IMR-90 (cell line): ENCODE results near the gene SMIM44. TPM values are rescaled to one million over a fixed set of nuclear protein-coding genes. Genes with fewer than 3 reads are reported as not detected.

Experiments
- ATAC-seq: fragments of 200-7000 bp; cut with Tn5 transposase; 2 replicates; pipeline ENCODE4 v1.9.1; 2020; ENCODE audit warnings: low read depth, mild to moderate bottlenecking, moderate library complexity
- BruUV-seq: library from RNA; stranded (reverse); fragments of 400-500 nt; replicated peaks from 2 replicates; lab custom pipeline; 2021; lab: Mats Ljungman, UMichigan
- CTCF ChIA-PET: fragments of 300-600 bp; formaldehyde crosslinking; extraction: SDS; loops from one replicate; lab custom pipeline; 2021; ENCODE audit warnings: antibody characterized with exemption; lab: Yijun Ruan, JAX
- POLR2A ChIA-PET: fragments of 300-600 bp; sonication (Branson Sonifier 250); formaldehyde crosslinking; loops from one replicate; lab custom pipeline; 2022; ENCODE audit warnings: antibody characterized with exemption; ENCODE audit not compliant: unreplicated experiment; lab: Charles Lee
- DNase-seq: peaks from one replicate; pipeline ENCODE4 v3.0.0; 2013
- H2AFZ ChIP-seq: replicated peaks from 2 replicates; pipeline ENCODE3; 2013; ENCODE audit warnings: low read length, mild to moderate bottlenecking; ENCODE audit not compliant: poor library complexity
- H2AK5ac ChIP-seq: 2 replicates; pipeline ENCODE4 v1.6.1; 2013; ENCODE audit warnings: low read depth, low read length, inconsistent platforms
- H2AK9ac ChIP-seq: replicated peaks from 2 replicates; pipeline ENCODE3; 2013; ENCODE audit warnings: mild to moderate bottlenecking, low read depth, low read length, moderate library complexity; ENCODE audit not compliant: poor library complexity
- H2BK120ac ChIP-seq: 2 replicates; pipeline ENCODE4 v1.6.1; 2013; ENCODE audit warnings: low read depth, low read length, inconsistent platforms
- H2BK15ac ChIP-seq: 3 replicates; pipeline ENCODE4 v1.6.1; 2013; ENCODE audit warnings: low read depth, low read length, inconsistent platforms
- H2BK20ac ChIP-seq: 2 replicates; pipeline ENCODE4 v1.6.1; 2013; ENCODE audit warnings: low read depth, mild to moderate bottlenecking, inconsistent platforms, low read length, moderate library complexity
- H2BK5ac ChIP-seq: 2 replicates; pipeline ENCODE4 v1.6.1; 2013; ENCODE audit warnings: mild to moderate bottlenecking, low read depth, low read length, inconsistent platforms; ENCODE audit not compliant: poor library complexity, severe bottlenecking
- H3K14ac ChIP-seq: replicated peaks from 2 replicates; pipeline ENCODE4 v1.6.1; 2013; ENCODE audit warnings: low read depth, low read length, inconsistent platforms
- H3K18ac ChIP-seq: 2 replicates; pipeline ENCODE4 v1.6.1; 2013; ENCODE audit warnings: low read depth, low read length, control low read depth
- H3K23ac ChIP-seq: 2 replicates; pipeline ENCODE4 v1.6.1; 2013; ENCODE audit warnings: low read depth, low read length, inconsistent platforms
- H3K27ac ChIP-seq: 2 replicates; pipeline ENCODE4 v1.5.1; 2013; ENCODE audit warnings: mild to moderate bottlenecking, control low read depth, low read length; ENCODE audit not compliant: insufficient read depth
- H3K27me3 ChIP-seq: 2 replicates; pipeline ENCODE4 v1.6.1; 2013; ENCODE audit warnings: low read length; ENCODE audit not compliant: control insufficient read depth, insufficient read depth
- H3K36me3 ChIP-seq: 2 replicates; pipeline ENCODE4 v1.6.1; 2013; ENCODE audit warnings: low read length, mixed read lengths; ENCODE audit not compliant: control insufficient read depth, insufficient read depth
- H3K4ac ChIP-seq: 2 replicates; pipeline ENCODE4 v1.6.1; 2013; ENCODE audit warnings: low read depth, low read length, inconsistent platforms
- H3K4me1 ChIP-seq: 2 replicates; pipeline ENCODE4 v1.6.1; 2013; ENCODE audit warnings: low read length, mixed read lengths; ENCODE audit not compliant: control insufficient read depth, insufficient read depth
- H3K4me2 ChIP-seq: 2 replicates; pipeline ENCODE4 v1.6.1; 2013; ENCODE audit warnings: low read depth, mild to moderate bottlenecking, control low read depth, low read length, moderate library complexity
- H3K4me3 ChIP-seq: 2 replicates; pipeline ENCODE4 v1.5.1; 2013; ENCODE audit warnings: low read depth, mild to moderate bottlenecking, control low read depth, low read length, moderate library complexity; ENCODE audit not compliant: insufficient read depth
- H3K56ac ChIP-seq: 2 replicates; pipeline ENCODE4 v1.6.1; 2013; ENCODE audit warnings: low read length, inconsistent platforms; ENCODE audit not compliant: insufficient read depth; ENCODE audit errors: extremely low read depth
- H3K79me1 ChIP-seq, 2 experiments: 2 replicates each; pipeline ENCODE4 v1.6.1; 2013; ENCODE audit warnings: low read length in 2 of 2, inconsistent platforms in 1 of 2, low read depth in 1 of 2
- H3K9ac ChIP-seq: 2 replicates; pipeline ENCODE4 v1.6.1; 2013; ENCODE audit warnings: low read depth, low read length, control low read depth
- H3K9me1 ChIP-seq: 2 replicates; pipeline ENCODE4 v1.6.1; 2013; ENCODE audit warnings: low read length, inconsistent platforms; ENCODE audit not compliant: insufficient read depth
- H3K9me3 ChIP-seq: 2 replicates; pipeline ENCODE4 v1.6.1; 2013; ENCODE audit warnings: low read length; ENCODE audit not compliant: control insufficient read depth, insufficient read depth
- H4K20me1 ChIP-seq: 2 replicates; pipeline ENCODE4 v1.6.1; 2013; ENCODE audit warnings: low read length, inconsistent platforms; ENCODE audit not compliant: insufficient read depth
- H4K5ac ChIP-seq: 2 replicates; pipeline ENCODE4 v1.6.1; 2013; ENCODE audit warnings: mild to moderate bottlenecking, low read depth, low read length, control low read depth
- H4K8ac ChIP-seq, 2 experiments: 2 replicates each; pipeline ENCODE4 v1.6.1; 2013; ENCODE audit warnings: low read depth in 2 of 2, low read length in 2 of 2, control low read depth in 1 of 2, inconsistent platforms in 1 of 2
- H4K91ac ChIP-seq: 2 replicates; pipeline ENCODE4 v1.6.1; 2013; ENCODE audit warnings: low read depth, low read length, inconsistent platforms; ENCODE audit not compliant: insufficient read depth
- BHLHE40 ChIP-seq: fragments of 150-350 bp; IDR thresholded peaks from 2 replicates; pipeline ENCODE4 v1.6.1; 2016; ENCODE audit warnings: mild to moderate bottlenecking, low read depth, low read length
- CEBPB ChIP-seq: IDR thresholded peaks from 2 replicates; pipeline ENCODE4 v1.6.1; 2012; ENCODE audit warnings: low read depth, low read length, improper control_type of control experiment
- CHD1 ChIP-seq: IDR thresholded peaks from 2 replicates; pipeline ENCODE4 v1.6.1; 2012; ENCODE audit warnings: low read depth, low read length, improper control_type of control experiment
- FOS ChIP-seq: fragments of 150-350 bp; IDR thresholded peaks from 2 replicates; pipeline ENCODE4 v1.6.1; 2016; ENCODE audit warnings: low read depth, low read length
- MAFK ChIP-seq: IDR thresholded peaks from 2 replicates; pipeline ENCODE4 v1.6.1; 2012; ENCODE audit warnings: low read depth, low read length, improper control_type of control experiment
- MAZ ChIP-seq: IDR thresholded peaks from 2 replicates; pipeline ENCODE4 v1.6.1; 2012; ENCODE audit warnings: low read depth, mild to moderate bottlenecking, low read length, improper control_type of control experiment, moderate library complexity, borderline replicate concordance
- MXI1 ChIP-seq: IDR thresholded peaks from 2 replicates; pipeline ENCODE4 v1.6.1; 2012; ENCODE audit warnings: low read depth, mild to moderate bottlenecking, low read length, moderate library complexity, borderline replicate concordance
- NFE2L2 ChIP-seq: fragments of 150-350 bp; IDR thresholded peaks from 2 replicates; pipeline ENCODE4 v1.6.1; 2016; ENCODE audit warnings: low read depth, mild to moderate bottlenecking, low read length
- RAD21 ChIP-seq: IDR thresholded peaks from 2 replicates; pipeline ENCODE4 v1.6.1; 2012; ENCODE audit warnings: low read length, improper control_type of control experiment
- RCOR1 ChIP-seq: IDR thresholded peaks from 2 replicates; pipeline ENCODE4 v1.6.1; 2012; ENCODE audit warnings: mild to moderate bottlenecking, low read length, improper control_type of control experiment; ENCODE audit not compliant: insufficient replicate concordance
- RFX5 ChIP-seq: IDR thresholded peaks from 2 replicates; pipeline ENCODE4 v1.8.0; 2012; ENCODE audit warnings: low read depth, mild to moderate bottlenecking, low read length, moderate library complexity
- SMC3 ChIP-seq: fragments of 150-350 bp; IDR thresholded peaks from 2 replicates; pipeline ENCODE4 v1.6.1; 2016; ENCODE audit warnings: low read depth, mild to moderate bottlenecking, antibody characterized with exemption, low read length, moderate library complexity
- WGBS, 2 experiments: methylation state at CpG; one replicate each; pipeline versions ENCODE4 v1.1.5 to v1.1.7; 2013; ENCODE audit warnings: missing lambda C conversion rate in 2 of 2; ENCODE audit not compliant: insufficient read length in 1 of 2; ENCODE audit errors: extremely low coverage in 2 of 2; 5-methylcytosine and 5-hydroxymethylcytosine counted together
- dilution Hi-C: fragments of 300-500 bp; cut with HindIII; formaldehyde crosslinking; loops from one replicate; pipeline ENCODE4 v1.14.3; 2018; ENCODE audit warnings: low sequenced_read_pairs; ENCODE audit not compliant: unreplicated experiment
- in situ Hi-C: fragments of 300-500 bp; cut with MboI; formaldehyde crosslinking; loops from 3 replicates; pipeline ENCODE4 v1.14.3; 2019; ENCODE audit warnings: low sequenced_read_pairs, inconsistent platforms, mixed read lengths
- intact Hi-C: fragments of 100-400 bp; cut with micrococcal nuclease; formaldehyde crosslinking; loops from 2 replicates; pipeline ENCODE4 v1.10.0; 2022
- polyA plus RNA-seq, 3 experiments: library from polyadenylated mRNA; depleted of rRNA; stranded (reverse); fragments of >200 nt; gene quantifications; 2 replicates each; pipeline ENCODE4 v1.2.3, GENCODE V29; 2012; ENCODE audit warnings: low replicate concordance in 1 of 3
- total RNA-seq: library from RNA; depleted of rRNA; stranded (reverse); fragments of >200 nt; gene quantifications from 2 replicates; pipeline ENCODE4 v1.2.3, GENCODE V29; 2012
- TF ChIP-seq, protein P1 (sequence below): conservative IDR thresholded peaks from 2 replicates; pipeline ENCODE4 v1.5.1; 2012; ENCODE audit warnings: mild to moderate bottlenecking, low read depth, low read length, improper control_type of control experiment
- TF ChIP-seq, protein P2 (sequence below): fragments of 150-350 bp; IDR thresholded peaks from 2 replicates; pipeline ENCODE4 v1.6.1; 2017; ENCODE audit warnings: mild to moderate bottlenecking, antibody characterized with exemption, low read length, low read depth
- TF ChIP-seq, protein P3 (sequence below): fragments of 150-350 bp; IDR thresholded peaks from 2 replicates; pipeline ENCODE4 v1.6.1; 2016; ENCODE audit warnings: low read depth, mild to moderate bottlenecking, low read length, moderate library complexity, borderline replicate concordance

SMIM44 gene
- total and polyA plus RNA-seq, 2 of the 4 experiments (the other 2 are of a cell fraction) = not detected

DNA sequence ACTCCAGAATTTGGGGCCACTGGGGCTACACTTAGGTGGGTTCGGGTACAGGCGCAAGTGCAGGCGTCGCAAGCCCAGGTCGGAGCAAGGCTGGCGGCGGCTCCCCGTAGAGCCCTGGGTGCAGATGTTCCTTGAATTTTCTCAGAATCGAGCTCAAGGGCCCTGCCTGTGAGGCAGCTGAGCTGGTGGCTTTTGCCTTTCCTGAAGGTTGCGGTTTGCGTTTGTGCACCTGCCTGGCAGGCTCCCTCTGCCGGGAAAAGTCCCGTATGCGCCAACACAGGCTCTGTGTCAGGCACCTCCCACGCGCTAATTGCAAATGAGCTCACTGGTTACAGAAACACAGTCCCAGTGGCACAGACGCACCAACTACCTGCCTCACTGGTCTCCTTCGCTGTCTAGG lies 11.3 kb upstream of the SMIM44 start:
- ChIA-PET POLR2A (no interaction called here), CTCF (no interaction called here)
- no peaks in the 10 kb centered on the region for H3K9me3 ChIP-seq
- H3K14ac ChIP-seq = no peak overlapping the region
- H3K9me1 ChIP-seq = peaks cover under 1% of the 10 kb centered on the region; the same call in 1 of the 2 replicates
- H2BK5ac ChIP-seq = no peak overlapping the region
- no peak overlapping the region for H4K8ac ChIP-seq
- H3K36me3 ChIP-seq = peaks cover 31% of the 10 kb centered on the region
- no peak overlapping the region for H3K23ac ChIP-seq
- intact Hi-C loops = no loop called here
- H3K4me3 ChIP-seq = no peak overlapping the region
- H3K4ac ChIP-seq = no peak overlapping the region
- H3K4me2 ChIP-seq = no peak overlapping the region
- no peak overlapping the region for H2BK20ac ChIP-seq
- dilution Hi-C loops = no loop called here
- no peak overlapping the region for H2BK15ac ChIP-seq
- peaks cover under 1 to 31% of the 10 kb centered on the region in 2 experiments; a peak in 3 of 4 replicates for H3K79me1 ChIP-seq
- no peak overlapping the region for H2BK120ac ChIP-seq
- H2AK9ac ChIP-seq = no peak overlapping the region
- H3K27me3 ChIP-seq = no peaks in the 10 kb centered on the region
- no peak overlapping the region for H2AK5ac ChIP-seq
- no peaks in the 10 kb centered on the region for H4K20me1 ChIP-seq
- WGBS, 2 experiments = 97% methylated on average over 16 of the region's 18 CpGs; no CpG with 5 or more reads in 1 of the 2 experiments
- H3K27ac ChIP-seq = no peak overlapping the region
- H3K9ac ChIP-seq = no peak overlapping the region
- TF ChIP-seq, protein P1, sequence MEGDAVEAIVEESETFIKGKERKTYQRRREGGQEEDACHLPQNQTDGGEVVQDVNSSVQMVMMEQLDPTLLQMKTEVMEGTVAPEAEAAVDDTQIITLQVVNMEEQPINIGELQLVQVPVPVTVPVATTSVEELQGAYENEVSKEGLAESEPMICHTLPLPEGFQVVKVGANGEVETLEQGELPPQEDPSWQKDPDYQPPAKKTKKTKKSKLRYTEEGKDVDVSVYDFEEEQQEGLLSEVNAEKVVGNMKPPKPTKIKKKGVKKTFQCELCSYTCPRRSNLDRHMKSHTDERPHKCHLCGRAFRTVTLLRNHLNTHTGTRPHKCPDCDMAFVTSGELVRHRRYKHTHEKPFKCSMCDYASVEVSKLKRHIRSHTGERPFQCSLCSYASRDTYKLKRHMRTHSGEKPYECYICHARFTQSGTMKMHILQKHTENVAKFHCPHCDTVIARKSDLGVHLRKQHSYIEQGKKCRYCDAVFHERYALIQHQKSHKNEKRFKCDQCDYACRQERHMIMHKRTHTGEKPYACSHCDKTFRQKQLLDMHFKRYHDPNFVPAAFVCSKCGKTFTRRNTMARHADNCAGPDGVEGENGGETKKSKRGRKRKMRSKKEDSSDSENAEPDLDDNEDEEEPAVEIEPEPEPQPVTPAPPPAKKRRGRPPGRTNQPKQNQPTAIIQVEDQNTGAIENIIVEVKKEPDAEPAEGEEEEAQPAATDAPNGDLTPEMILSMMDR = no peak
- no peak for TF ChIP-seq NFE2L2
- TF ChIP-seq CHD1 = no peak
- TF ChIP-seq RFX5 = no peak
- no peak for TF ChIP-seq SMC3
- no peak for TF ChIP-seq FOS
- no peak for TF ChIP-seq MAZ
- TF ChIP-seq MAFK = no peak
- TF ChIP-seq, protein P2, sequence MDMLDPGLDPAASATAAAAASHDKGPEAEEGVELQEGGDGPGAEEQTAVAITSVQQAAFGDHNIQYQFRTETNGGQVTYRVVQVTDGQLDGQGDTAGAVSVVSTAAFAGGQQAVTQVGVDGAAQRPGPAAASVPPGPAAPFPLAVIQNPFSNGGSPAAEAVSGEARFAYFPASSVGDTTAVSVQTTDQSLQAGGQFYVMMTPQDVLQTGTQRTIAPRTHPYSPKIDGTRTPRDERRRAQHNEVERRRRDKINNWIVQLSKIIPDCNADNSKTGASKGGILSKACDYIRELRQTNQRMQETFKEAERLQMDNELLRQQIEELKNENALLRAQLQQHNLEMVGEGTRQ = no peak
- TF ChIP-seq RAD21 = no peak
- TF ChIP-seq MXI1 = no peak
- no peak for TF ChIP-seq CEBPB
- no peak for TF ChIP-seq RCOR1
- TF ChIP-seq, protein P3, sequence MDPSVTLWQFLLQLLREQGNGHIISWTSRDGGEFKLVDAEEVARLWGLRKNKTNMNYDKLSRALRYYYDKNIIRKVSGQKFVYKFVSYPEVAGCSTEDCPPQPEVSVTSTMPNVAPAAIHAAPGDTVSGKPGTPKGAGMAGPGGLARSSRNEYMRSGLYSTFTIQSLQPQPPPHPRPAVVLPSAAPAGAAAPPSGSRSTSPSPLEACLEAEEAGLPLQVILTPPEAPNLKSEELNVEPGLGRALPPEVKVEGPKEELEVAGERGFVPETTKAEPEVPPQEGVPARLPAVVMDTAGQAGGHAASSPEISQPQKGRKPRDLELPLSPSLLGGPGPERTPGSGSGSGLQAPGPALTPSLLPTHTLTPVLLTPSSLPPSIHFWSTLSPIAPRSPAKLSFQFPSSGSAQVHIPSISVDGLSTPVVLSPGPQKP = no peak
- TF ChIP-seq BHLHE40 = no peak
- no TSS peak for BruUV-seq
- ATAC-seq = no peak
- H2AFZ ChIP-seq = no peak overlapping the region
- H3K56ac ChIP-seq = no peak overlapping the region
- H3K18ac ChIP-seq = no peak overlapping the region
- DNase-seq = no peak
- no peak overlapping the region for H4K5ac ChIP-seq
- H4K91ac ChIP-seq = no peak overlapping the region
- in situ Hi-C loops = loop anchor here (25.0 kb wide), 1 partner anchor 532 kb away; no protein-coding TSS in a partner anchor
- H3K4me1 ChIP-seq = no peaks in the 10 kb centered on the region
